ENCODE measurements around the gene CNTNAP2.

- TF ChIP-seq POLR2A (IDR thresholded peaks at IDR 0.05) (no peak), CTCF (IDR thresholded peaks at IDR 0.05) (no peak)
Observed at GRCh38 chr7:146455091-146455655, 338.6 kb downstream of the CNTNAP2 start.
